DMS 273 (cell line): ENCODE results near the gene RRP12.

Source experiments
- DNase-seq: peaks from one replicate; lab custom pipeline; 2025; ENCODE audit not compliant: unreplicated experiment; lab: John Stamatoyannopoulos, UW

Gene RRP12

DNA sequence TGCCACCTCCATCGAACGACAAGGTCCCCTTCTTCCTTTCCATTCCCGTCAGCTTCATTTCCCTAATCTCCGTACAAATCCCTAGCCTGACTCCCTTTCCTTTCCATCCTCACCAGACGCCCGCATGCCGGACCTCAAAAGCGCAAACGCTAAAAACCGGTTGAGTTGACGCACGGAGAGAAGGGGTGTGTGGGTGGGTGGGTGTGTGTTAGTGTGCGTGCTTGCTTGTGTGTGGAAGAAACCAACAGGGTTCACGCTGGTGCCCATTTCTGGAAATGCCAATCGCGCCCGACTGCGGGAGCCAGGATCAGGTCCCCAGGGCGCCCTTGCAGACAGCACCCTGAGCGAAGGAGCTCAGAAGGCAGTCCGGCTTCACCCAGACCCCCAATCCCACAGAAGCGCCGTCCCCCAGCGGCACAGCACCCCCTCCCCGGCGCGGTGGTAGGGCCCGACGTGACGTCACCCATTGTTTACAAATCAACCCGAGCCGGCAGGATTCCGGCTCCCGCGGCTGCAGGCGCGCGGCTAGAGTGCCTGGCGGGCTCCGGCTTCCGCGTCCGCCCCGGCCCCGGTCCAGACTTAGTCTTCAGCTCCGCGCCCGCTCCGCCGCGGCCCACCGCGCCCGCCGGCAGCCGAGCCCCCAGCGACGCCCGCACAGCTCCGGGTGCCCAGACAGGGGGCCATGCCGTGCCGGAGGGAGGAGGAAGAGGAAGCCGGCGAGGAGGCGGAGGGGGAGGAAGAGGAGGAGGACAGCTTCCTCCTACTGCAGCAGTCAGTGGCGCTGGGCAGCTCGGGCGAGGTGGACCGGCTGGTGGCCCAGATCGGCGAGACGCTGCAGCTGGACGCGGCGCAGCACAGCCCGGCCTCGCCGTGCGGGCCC, 82.1 kb downstream of the RRP12 start, which contains the start of gene FRAT1:
Gene FRAT1, plus strand, starts transcription at position 500 of the 880 bp plus-strand sequence. Its CDS starts 183 bp downstream, at position 683.
- peak; percentile 89 for DNase-seq

DNA sequence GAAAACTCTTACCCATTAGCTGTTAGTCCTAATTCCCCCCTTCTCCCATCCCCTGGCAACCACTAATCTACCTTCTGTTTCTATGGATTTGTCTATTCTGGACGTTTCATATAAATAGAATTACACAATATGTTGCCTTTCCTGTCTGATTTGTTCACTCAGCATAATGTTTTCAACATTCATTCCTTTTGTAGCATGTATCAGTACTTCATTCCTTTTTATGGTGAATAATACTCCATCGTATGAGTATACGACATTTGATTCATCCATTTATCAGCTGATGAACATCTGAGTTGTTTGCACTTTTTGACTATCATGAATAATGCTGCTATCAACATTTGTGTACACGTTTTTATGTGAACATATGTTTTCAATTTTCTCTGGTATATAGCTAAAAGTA, 86.5 kb downstream of the RRP12 start:
- DNase-seq, result no peak

- no peak for DNase-seq
These were observed 88.2 kb downstream of the RRP12 start for GRCh38 chr10:97312897-97313296.

GRCh38 chr10:97311111-97311626, 90.0 kb downstream of the RRP12 start:
- no peak for DNase-seq

DNA sequence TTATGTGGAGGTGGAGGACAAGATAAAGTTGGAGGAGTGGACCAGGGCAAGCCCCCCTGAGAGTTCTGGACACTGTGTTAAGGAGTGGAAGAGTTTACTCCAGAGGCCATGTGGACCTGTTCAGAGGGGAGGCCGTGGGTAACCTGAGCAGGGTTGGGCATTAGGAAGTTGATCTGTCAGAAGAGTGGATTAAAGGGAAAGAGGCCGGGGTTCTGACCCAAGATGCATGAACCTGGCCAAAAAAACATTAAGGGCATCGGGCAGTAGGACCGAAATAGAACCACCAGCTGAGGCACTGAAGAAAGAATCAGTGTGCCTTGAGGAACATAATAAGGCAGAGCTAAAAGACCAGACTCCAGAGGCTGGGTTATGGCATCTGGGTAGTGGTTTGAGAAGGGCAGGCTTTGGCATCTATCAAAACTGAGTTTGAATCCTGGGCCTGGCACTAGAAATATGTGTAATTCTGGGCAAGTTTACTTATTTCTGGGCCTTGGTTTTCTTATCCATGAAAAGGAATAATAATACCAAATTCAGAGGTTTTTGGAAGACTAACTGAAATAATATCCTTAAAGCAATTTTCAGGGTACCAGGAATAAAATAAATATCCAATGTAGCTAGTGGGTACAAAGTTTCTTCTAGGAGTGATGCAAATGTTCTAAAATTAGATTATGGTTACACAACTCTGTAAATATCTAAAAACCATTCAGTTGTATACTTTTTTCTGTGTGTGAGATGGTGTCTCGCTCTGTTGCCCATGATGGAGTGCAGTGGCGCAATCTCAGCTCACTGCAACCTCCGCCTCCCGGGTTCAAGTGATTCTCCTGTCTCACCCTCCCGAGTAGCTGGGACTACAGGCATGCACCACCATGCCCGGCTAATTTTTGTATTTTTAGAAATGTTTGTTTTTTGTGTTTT, 93.0 kb downstream of the RRP12 start:
- DNase-seq, result no peak

- DNase-seq, result no peak
These were observed 93.7 kb downstream of the RRP12 start for GRCh38 chr10:97307441-97307840.
